Panc1 (cell line): ENCODE results near the gene GNA12.

Experiments
- POLR2AphosphoS5 ChIP-seq: IDR thresholded peaks from 2 replicates; pipeline ENCODE4 v1.6.1; 2012; ENCODE audit warnings: mild to moderate bottlenecking, low read depth, low read length, moderate library complexity
- TF ChIP-seq, protein P1 (sequence below): fragments of 450-650 bp; IDR thresholded peaks from 2 replicates; pipeline ENCODE4 v1.5.1; 2017; ENCODE audit warnings: mild to moderate bottlenecking

DNA sequence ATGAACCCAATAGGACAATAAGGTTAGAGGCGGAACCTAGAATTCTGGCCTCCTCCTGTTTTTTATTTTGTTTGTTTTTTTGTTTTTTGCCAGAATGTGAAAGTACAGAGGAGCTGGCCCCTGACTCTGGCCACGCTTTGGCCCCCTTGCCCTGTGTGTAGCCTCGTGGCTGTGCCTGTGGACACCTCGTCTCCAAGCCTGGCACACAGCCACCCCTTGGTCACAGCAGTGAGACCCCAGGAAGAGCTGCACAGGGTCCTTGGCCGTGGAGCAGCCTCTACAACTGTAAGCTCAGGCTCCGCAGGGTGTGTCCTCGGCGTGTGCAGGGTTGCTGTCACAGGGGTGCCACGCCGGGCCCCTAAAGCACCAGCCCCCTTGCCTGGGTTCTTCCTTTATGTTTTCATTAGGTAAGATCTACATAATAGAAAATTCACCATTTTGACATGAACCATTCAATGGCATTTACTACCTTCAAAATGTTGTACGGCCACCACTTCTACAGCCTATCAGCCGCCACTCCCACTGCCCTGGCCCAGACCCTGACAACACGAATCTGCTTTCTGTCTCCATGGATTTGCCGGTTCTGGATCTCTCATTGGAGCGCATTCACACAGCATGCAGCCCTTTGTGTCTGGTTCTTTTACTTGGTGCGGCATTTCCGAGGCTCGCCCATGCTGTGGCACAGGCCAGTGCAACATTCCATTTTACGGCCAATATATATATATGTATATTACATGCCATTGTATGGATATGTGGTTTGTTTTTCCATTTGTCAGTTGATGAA is 105.2 kb downstream of the GNA12 start:
- TF ChIP-seq, protein P1, sequence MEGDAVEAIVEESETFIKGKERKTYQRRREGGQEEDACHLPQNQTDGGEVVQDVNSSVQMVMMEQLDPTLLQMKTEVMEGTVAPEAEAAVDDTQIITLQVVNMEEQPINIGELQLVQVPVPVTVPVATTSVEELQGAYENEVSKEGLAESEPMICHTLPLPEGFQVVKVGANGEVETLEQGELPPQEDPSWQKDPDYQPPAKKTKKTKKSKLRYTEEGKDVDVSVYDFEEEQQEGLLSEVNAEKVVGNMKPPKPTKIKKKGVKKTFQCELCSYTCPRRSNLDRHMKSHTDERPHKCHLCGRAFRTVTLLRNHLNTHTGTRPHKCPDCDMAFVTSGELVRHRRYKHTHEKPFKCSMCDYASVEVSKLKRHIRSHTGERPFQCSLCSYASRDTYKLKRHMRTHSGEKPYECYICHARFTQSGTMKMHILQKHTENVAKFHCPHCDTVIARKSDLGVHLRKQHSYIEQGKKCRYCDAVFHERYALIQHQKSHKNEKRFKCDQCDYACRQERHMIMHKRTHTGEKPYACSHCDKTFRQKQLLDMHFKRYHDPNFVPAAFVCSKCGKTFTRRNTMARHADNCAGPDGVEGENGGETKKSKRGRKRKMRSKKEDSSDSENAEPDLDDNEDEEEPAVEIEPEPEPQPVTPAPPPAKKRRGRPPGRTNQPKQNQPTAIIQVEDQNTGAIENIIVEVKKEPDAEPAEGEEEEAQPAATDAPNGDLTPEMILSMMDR, result no peak
- TF ChIP-seq POLR2AphosphoS5, result no peak
